ENCODE measurements around the gene FRRS1.

- no peak for TF ChIP-seq CTCF (conservative IDR thresholded peaks at IDR 0.05)
- TF ChIP-seq ZFX (IDR thresholded peaks at IDR 0.05), result no peak
These were observed 64.2 kb downstream of the FRRS1 start for GRCh38 chr1:99702221-99702620.

Data from C4-2B (cell line).